Smooth muscle cell (in vitro differentiated cells): ENCODE measurements around the gene GPATCH4. TPM values are rescaled to one million over a fixed set of nuclear protein-coding genes. Genes with fewer than 3 reads are reported as not detected.

Experiments
- DNase-seq: peaks from one replicate; lab custom pipeline; 2025; ENCODE audit not compliant: unreplicated experiment; lab: John Stamatoyannopoulos, UW
- H2AFZ ChIP-seq: fragments of 200-600 bp; sonication (generic); 2 replicates; pipeline ENCODE4 v1.6.0; 2016; ENCODE audit warnings: antibody characterized with exemption, low read depth, mild to moderate bottlenecking
- H3F3A ChIP-seq: fragments of 200-600 bp; sonication (generic); 2 replicates; pipeline ENCODE4 v1.6.0; 2017; ENCODE audit warnings: antibody characterized with exemption, low read depth
- H3K27ac ChIP-seq: fragments of 200-600 bp; sonication (generic); 2 replicates; pipeline ENCODE4 v1.5.1; 2016; ENCODE audit warnings: low read depth, mild to moderate bottlenecking
- H3K27me3 ChIP-seq: fragments of 200-600 bp; sonication (generic); 2 replicates; pipeline ENCODE4 v1.6.1; 2016; ENCODE audit warnings: low read depth, mild to moderate bottlenecking
- H3K36me3 ChIP-seq: fragments of 200-600 bp; sonication (generic); 2 replicates; pipeline ENCODE4 v1.5.1; 2016; ENCODE audit warnings: low read depth
- H3K4me1 ChIP-seq: fragments of 200-600 bp; sonication (generic); 2 replicates; pipeline ENCODE4 v1.5.1; 2016; ENCODE audit warnings: low read depth
- H3K4me2 ChIP-seq: fragments of 200-600 bp; sonication (generic); 2 replicates; pipeline ENCODE4 v1.6.0; 2016; ENCODE audit warnings: mild to moderate bottlenecking
- H3K4me3 ChIP-seq: fragments of 200-600 bp; sonication (generic); 2 replicates; pipeline ENCODE4 v1.5.1; 2016; ENCODE audit warnings: mild to moderate bottlenecking
- H3K79me2 ChIP-seq: fragments of 200-600 bp; sonication (generic); 2 replicates; pipeline ENCODE4 v1.6.0; 2016; ENCODE audit warnings: low read depth, mild to moderate bottlenecking
- H3K9ac ChIP-seq: fragments of 200-600 bp; sonication (generic); 2 replicates; pipeline ENCODE4 v1.6.0; 2016; ENCODE audit warnings: low read depth
- H3K9me3 ChIP-seq: fragments of 200-600 bp; sonication (generic); replicated peaks from 2 replicates; pipeline ENCODE4 v1.5.1; 2016; ENCODE audit warnings: low read depth
- H4K20me1 ChIP-seq: fragments of 200-600 bp; sonication (generic); 2 replicates; pipeline ENCODE4 v1.6.0; 2016; ENCODE audit warnings: low read depth
- WGBS: methylation state at CpG from one replicate; pipeline ENCODE4 v1.1.7; 2016; ENCODE audit warnings: low lambda C conversion rate; 5-methylcytosine and 5-hydroxymethylcytosine counted together
- polyA plus RNA-seq: library from polyadenylated mRNA; unstranded; fragments of >200 nt; fragmentation: Nextera tagmentation; extraction: Ambion mirVana; gene quantifications from 2 replicates; pipeline ENCODE4 v1.2.1, GENCODE V29; 2016
- total RNA-seq: library from RNA; depleted of rRNA; stranded (reverse); fragments of >200 nt; gene quantifications from 2 replicates; pipeline ENCODE4 v1.2.3, GENCODE V29; 2014
- TF ChIP-seq, protein P1 (sequence below): fragments of 200-600 bp; sonication (generic); IDR thresholded peaks from 2 replicates; pipeline ENCODE4 v1.5.1; 2017; ENCODE audit warnings: borderline replicate concordance, mild to moderate bottlenecking, antibody characterized with exemption; ENCODE audit not compliant: insufficient read depth, poor library complexity, severe bottlenecking

Gene GPATCH4
- total and polyA plus RNA-seq, 2 experiments from 2014 or later = 11.9 to 19.9 TPM

DNA sequence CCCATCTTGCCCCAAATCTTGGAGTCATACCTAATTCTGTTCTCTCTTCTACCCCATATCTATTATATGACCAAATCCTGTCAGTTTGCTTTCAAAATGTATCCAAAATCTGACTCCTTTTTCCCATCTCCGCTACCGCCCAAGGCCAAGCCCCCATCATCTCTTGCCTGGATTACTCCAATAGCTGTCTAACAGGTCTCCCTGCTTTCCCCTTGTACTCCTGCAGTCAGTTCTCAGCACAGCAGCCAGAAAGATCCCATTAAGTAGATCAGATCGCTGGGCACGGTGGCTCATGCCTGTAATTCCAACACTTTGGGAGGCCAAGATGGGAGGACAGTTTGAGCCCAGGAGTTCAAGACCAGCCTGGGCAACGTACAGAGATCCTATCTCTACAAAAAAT is 48.8 kb downstream of the GPATCH4 start:
- H3K9me3 ChIP-seq = no peaks in the 10 kb centered on the region
- H4K20me1 ChIP-seq = no peaks in the 10 kb centered on the region
- no peaks in the 10 kb centered on the region for H3K36me3 ChIP-seq
- TF ChIP-seq, protein P1, sequence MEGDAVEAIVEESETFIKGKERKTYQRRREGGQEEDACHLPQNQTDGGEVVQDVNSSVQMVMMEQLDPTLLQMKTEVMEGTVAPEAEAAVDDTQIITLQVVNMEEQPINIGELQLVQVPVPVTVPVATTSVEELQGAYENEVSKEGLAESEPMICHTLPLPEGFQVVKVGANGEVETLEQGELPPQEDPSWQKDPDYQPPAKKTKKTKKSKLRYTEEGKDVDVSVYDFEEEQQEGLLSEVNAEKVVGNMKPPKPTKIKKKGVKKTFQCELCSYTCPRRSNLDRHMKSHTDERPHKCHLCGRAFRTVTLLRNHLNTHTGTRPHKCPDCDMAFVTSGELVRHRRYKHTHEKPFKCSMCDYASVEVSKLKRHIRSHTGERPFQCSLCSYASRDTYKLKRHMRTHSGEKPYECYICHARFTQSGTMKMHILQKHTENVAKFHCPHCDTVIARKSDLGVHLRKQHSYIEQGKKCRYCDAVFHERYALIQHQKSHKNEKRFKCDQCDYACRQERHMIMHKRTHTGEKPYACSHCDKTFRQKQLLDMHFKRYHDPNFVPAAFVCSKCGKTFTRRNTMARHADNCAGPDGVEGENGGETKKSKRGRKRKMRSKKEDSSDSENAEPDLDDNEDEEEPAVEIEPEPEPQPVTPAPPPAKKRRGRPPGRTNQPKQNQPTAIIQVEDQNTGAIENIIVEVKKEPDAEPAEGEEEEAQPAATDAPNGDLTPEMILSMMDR = no peak
- H3K4me2 ChIP-seq = no peak overlapping the region
- H3K27ac ChIP-seq = no peak overlapping the region
- no peak overlapping the region for H2AFZ ChIP-seq
- no peaks in the 10 kb centered on the region for H3K27me3 ChIP-seq
- no peak overlapping the region for H3K9ac ChIP-seq
- DNase-seq = no peak
- H3K4me3 ChIP-seq = no peak overlapping the region
- no peaks in the 10 kb centered on the region for H3F3A ChIP-seq
- H3K79me2 ChIP-seq = no peaks in the 10 kb centered on the region
- H3K4me1 ChIP-seq = no peaks in the 10 kb centered on the region
- 76% methylated on average over 5 of the region's 5 CpGs for WGBS

DNA sequence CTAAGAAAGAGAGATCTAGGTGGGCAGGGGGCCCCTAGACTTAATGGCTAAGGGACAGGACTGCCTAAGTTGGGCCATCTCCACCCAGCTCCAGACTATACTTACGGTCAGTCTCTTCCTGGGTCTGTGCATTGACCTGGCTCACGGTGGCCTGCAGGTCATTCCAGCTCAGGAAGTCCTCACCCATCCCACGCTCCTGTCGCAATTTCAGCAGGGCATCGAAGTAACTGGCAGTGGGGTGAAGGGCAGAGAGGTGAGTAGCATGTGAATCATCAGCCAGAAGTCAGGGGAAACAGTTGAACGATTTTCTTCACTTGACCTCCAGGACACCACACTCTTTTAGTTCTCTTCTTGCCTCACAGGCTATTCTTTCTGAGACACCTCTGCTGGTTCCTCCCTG is 49.4 kb downstream of the GPATCH4 start:
- H3K4me3 ChIP-seq = no peak overlapping the region
- TF ChIP-seq, protein P1 = no peak
- DNase-seq = no peak
- H3K27ac ChIP-seq = no peak overlapping the region
- H2AFZ ChIP-seq = no peak overlapping the region
- H3K27me3 ChIP-seq = no peaks in the 10 kb centered on the region
- no peaks in the 10 kb centered on the region for H3K79me2 ChIP-seq
- no peaks in the 10 kb centered on the region for H3K36me3 ChIP-seq
- H3K9me3 ChIP-seq = no peaks in the 10 kb centered on the region
- H3K9ac ChIP-seq = no peak overlapping the region
- H4K20me1 ChIP-seq = no peaks in the 10 kb centered on the region
- no peaks in the 10 kb centered on the region for H3K4me1 ChIP-seq
- no peaks in the 10 kb centered on the region for H3F3A ChIP-seq
- no peak overlapping the region for H3K4me2 ChIP-seq
- WGBS = 93% methylated on average over 6 of the region's 6 CpGs

DNA sequence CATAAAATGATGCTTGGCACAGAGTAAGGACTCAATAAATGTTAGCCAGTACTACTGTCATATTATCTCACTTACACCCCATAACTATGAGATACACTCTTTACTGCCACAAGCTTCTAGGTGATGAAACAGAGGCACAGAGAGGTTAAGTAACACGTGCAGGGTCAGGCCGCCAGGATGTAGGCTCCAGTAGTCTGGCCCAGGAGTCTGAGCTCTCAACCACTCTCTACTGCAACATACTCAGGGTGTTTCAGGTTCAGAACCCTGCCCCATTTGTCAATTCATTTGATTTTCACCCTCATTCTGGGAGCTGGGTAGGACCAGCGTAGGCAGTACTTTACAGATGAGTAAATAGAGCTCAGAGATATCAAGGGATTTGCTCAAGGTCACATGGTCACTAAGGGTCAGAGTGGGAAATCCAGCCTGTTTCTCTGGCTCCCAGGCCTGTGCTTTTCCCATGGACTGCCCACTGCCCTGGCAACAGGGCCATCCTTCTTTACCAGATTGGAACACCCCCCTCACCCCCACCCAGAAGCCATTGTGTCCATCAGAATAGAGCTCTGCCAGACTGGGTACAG is 50.1 kb downstream of the GPATCH4 start:
- no peaks in the 10 kb centered on the region for H3K36me3 ChIP-seq
- H3K9ac ChIP-seq = no peak overlapping the region
- no peaks in the 10 kb centered on the region for H4K20me1 ChIP-seq
- no peak overlapping the region for H2AFZ ChIP-seq
- TF ChIP-seq, protein P1 = no peak
- no peaks in the 10 kb centered on the region for H3K79me2 ChIP-seq
- no peaks in the 10 kb centered on the region for H3K4me1 ChIP-seq
- no peaks in the 10 kb centered on the region for H3K27me3 ChIP-seq
- H3K27ac ChIP-seq = no peak overlapping the region
- H3K4me3 ChIP-seq = no peak overlapping the region
- no peak overlapping the region for H3K4me2 ChIP-seq
- H3F3A ChIP-seq = no peaks in the 10 kb centered on the region
- no peak for DNase-seq
- H3K9me3 ChIP-seq = no peaks in the 10 kb centered on the region
- WGBS = 86% methylated on average over 3 of the region's 3 CpGs

DNA sequence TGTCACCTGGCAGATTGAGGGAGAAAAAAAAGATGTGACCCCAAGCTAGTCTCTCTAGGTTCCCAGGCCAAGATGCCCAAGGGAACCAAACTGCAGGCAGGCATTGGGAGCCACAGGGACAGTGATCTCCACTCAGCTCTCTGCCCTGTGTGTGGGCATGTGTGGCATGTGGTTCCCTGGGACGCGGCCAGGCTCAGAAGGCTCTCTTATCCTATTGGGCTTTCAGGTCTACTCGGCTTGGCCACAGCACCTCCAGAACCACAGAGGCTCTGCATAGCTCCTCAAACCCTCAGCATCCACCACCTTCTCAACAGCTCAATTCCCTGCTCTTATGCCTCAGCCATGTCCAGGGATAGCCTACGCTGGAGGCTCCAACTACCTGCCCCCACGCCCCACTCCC is 50.9 kb downstream of the GPATCH4 start:
- Histone ChIP-seq H3K36me3 (no peaks in the 10 kb centered on the region), H3K27ac (no peak overlapping the region), H3K9me3 (no peaks in the 10 kb centered on the region), H4K20me1 (no peaks in the 10 kb centered on the region), H3K4me2 (no peak overlapping the region), H3K4me3 (no peak overlapping the region), H3K79me2 (no peaks in the 10 kb centered on the region), H3F3A (no peaks in the 10 kb centered on the region), H3K4me1 (no peaks in the 10 kb centered on the region), H3K9ac (no peak overlapping the region), H3K27me3 (no peaks in the 10 kb centered on the region), H2AFZ (no peak overlapping the region)
- no peak for DNase-seq
- TF ChIP-seq, protein P1 = no peak
- WGBS = 89% methylated on average over 5 of the region's 5 CpGs
